H9 (cell line): ENCODE results near the gene ENPEP. TPM values are rescaled to one million over a fixed set of nuclear protein-coding genes. Genes with fewer than 3 reads are reported as not detected.

Source experiments
- DNase-seq: peaks from one replicate; pipeline ENCODE4 v3.0.0-alpha.2; 2017
- H2AFZ ChIP-seq: one replicate; pipeline ENCODE4 v1.6.1; 2013; ENCODE audit warnings: mild to moderate bottlenecking, low read length, control low read depth, moderate library complexity
- H2AK5ac ChIP-seq: 2 replicates; pipeline ENCODE4 v1.6.1; 2013; ENCODE audit warnings: low read length, control low read depth, mixed read lengths; ENCODE audit not compliant: insufficient read length
- H2BK120ac ChIP-seq: one replicate; pipeline ENCODE4 v1.6.1; 2013; ENCODE audit warnings: low read depth, mild to moderate bottlenecking, low read length, control low read depth, inconsistent platforms; ENCODE audit not compliant: poor library complexity, severe bottlenecking
- H2BK12ac ChIP-seq: 2 replicates; pipeline ENCODE4 v1.6.1; 2013; ENCODE audit warnings: low read length, control low read depth, mixed read lengths, low read depth; ENCODE audit not compliant: insufficient read length
- H2BK15ac ChIP-seq: 2 replicates; pipeline ENCODE4 v1.6.1; 2013; ENCODE audit warnings: low read depth, low read length, control low read depth
- H2BK20ac ChIP-seq: one replicate; pipeline ENCODE4 v1.6.1; 2013; ENCODE audit warnings: low read depth, mild to moderate bottlenecking, low read length, control low read depth, inconsistent platforms; ENCODE audit not compliant: poor library complexity, severe bottlenecking
- H2BK5ac ChIP-seq: 2 replicates; pipeline ENCODE4 v1.6.1; 2013; ENCODE audit warnings: low read length, control low read depth, mixed read lengths; ENCODE audit not compliant: insufficient read length
- H3K14ac ChIP-seq: 2 replicates; pipeline ENCODE4 v1.6.1; 2013; ENCODE audit warnings: low read length, control low read depth; ENCODE audit not compliant: insufficient read depth
- H3K18ac ChIP-seq: 2 replicates; pipeline ENCODE4 v1.6.1; 2013; ENCODE audit warnings: low read depth, mild to moderate bottlenecking, mixed read lengths, low read length, control low read depth; ENCODE audit not compliant: insufficient read length
- H3K23ac ChIP-seq: 2 replicates; pipeline ENCODE4 v1.6.1; 2013; ENCODE audit warnings: low read length, control low read depth, mixed read lengths, low read depth; ENCODE audit not compliant: insufficient read length
- H3K23me2 ChIP-seq: 2 replicates; pipeline ENCODE4 v1.6.1; 2013; ENCODE audit warnings: low read depth, mild to moderate bottlenecking, mixed read lengths, low read length, control low read depth; ENCODE audit not compliant: insufficient read length, poor library complexity, severe bottlenecking
- H3K27ac ChIP-seq: 2 replicates; pipeline ENCODE4 v1.5.1; 2013; ENCODE audit warnings: low read length, control low read depth, mixed read lengths, low read depth; ENCODE audit not compliant: insufficient read length
- H3K27me3 ChIP-seq: 2 replicates; pipeline ENCODE4 v1.6.1; 2013; ENCODE audit warnings: low read length, control low read depth, inconsistent platforms; ENCODE audit not compliant: insufficient read depth
- H3K4ac ChIP-seq: 2 replicates; pipeline ENCODE4 v1.6.1; 2013; ENCODE audit warnings: low read depth, mild to moderate bottlenecking, control low read depth, inconsistent platforms, low read length, moderate library complexity
- H3K4me1 ChIP-seq: 2 replicates; pipeline ENCODE4 v1.6.1; 2013; ENCODE audit warnings: low read length, control low read depth, inconsistent platforms; ENCODE audit not compliant: insufficient read depth
- H3K4me2 ChIP-seq: 2 replicates; pipeline ENCODE4 v1.6.1; 2013; ENCODE audit warnings: low read length, control low read depth, mixed read lengths; ENCODE audit not compliant: insufficient read length, insufficient read depth
- H3K56ac ChIP-seq: 2 replicates; pipeline ENCODE4 v1.6.1; 2013; ENCODE audit warnings: low read depth, mild to moderate bottlenecking, mixed read lengths, low read length, control low read depth; ENCODE audit not compliant: insufficient read length
- H3K79me1 ChIP-seq: 2 replicates; pipeline ENCODE4 v1.6.1; 2013; ENCODE audit warnings: low read depth, mild to moderate bottlenecking, moderate library complexity, low read length, control low read depth, inconsistent platforms; ENCODE audit not compliant: insufficient read depth, poor library complexity, severe bottlenecking
- H3K79me2 ChIP-seq: 2 replicates; pipeline ENCODE4 v1.6.1; 2013; ENCODE audit warnings: low read length, control low read depth, inconsistent platforms; ENCODE audit not compliant: insufficient read depth
- H3K9ac ChIP-seq: 2 replicates; pipeline ENCODE4 v1.6.1; 2013; ENCODE audit warnings: low read length, control low read depth, mixed read lengths; ENCODE audit not compliant: insufficient read length; ENCODE audit errors: extremely low read depth
- H3K9me3 ChIP-seq: one replicate; pipeline ENCODE4 v1.6.1; 2013; ENCODE audit warnings: low read depth, low read length, inconsistent platforms; ENCODE audit not compliant: control insufficient read depth
- H3T11ph ChIP-seq: one replicate; pipeline ENCODE4 v1.6.1; 2013; ENCODE audit warnings: mild to moderate bottlenecking, low read length, control low read depth, inconsistent platforms
- H4K20me1 ChIP-seq: one replicate; pipeline ENCODE4 v1.6.1; 2013; ENCODE audit not compliant: control insufficient read depth, insufficient read length, insufficient read depth
- H4K5ac ChIP-seq: 2 replicates; pipeline ENCODE4 v1.6.1; 2013; ENCODE audit warnings: low read depth, mild to moderate bottlenecking, mixed read lengths, low read length, control low read depth; ENCODE audit not compliant: insufficient read length
- H4K8ac ChIP-seq: replicated peaks from 2 replicates; pipeline ENCODE4 v1.6.1; 2013; ENCODE audit warnings: low read length, control low read depth, mixed read lengths, low read depth; ENCODE audit not compliant: insufficient read length
- H4K91ac ChIP-seq: 2 replicates; pipeline ENCODE4 v1.6.1; 2013; ENCODE audit warnings: low read depth, mild to moderate bottlenecking, moderate library complexity, mixed read lengths, low read length, control low read depth; ENCODE audit not compliant: insufficient read length
- H3K27ac Mint-ChIP-seq, 3 experiments: 2 replicates in 2 of 3; 3 replicates in 1 of 3; pipeline ENCODE4 v1.8.0; 2020 to 2021; ENCODE audit warnings: mixed read lengths in 3 of 3, mild to moderate bottlenecking in 1 of 3, moderate library complexity in 1 of 3
- H3K27me3 Mint-ChIP-seq: 2 replicates; pipeline ENCODE4 v1.8.0; 2021; ENCODE audit warnings: low read depth, mild to moderate bottlenecking, moderate library complexity, mixed read lengths
- H3K36me3 Mint-ChIP-seq, 3 experiments: 2 replicates in 2 of 3; 3 replicates in 1 of 3; pipeline ENCODE4 v1.8.0; 2020 to 2021; ENCODE audit warnings: low read depth in 3 of 3, mixed read lengths in 3 of 3; ENCODE audit not compliant: insufficient read depth in 1 of 3
- H3K4me1 Mint-ChIP-seq, 2 experiments: 2 replicates each; pipeline ENCODE4 v1.8.0; 2020; ENCODE audit warnings: mixed read lengths in 2 of 2
- H3K4me3 Mint-ChIP-seq, 2 experiments: 2 replicates in 1 of 2; 3 replicates in 1 of 2; pipeline ENCODE4 v1.8.0; 2020 to 2021; ENCODE audit warnings: mild to moderate bottlenecking in 2 of 2, mixed read lengths in 2 of 2, moderate library complexity in 1 of 2
- H3K9me3 Mint-ChIP-seq, 2 experiments: 2 replicates in 1 of 2; 3 replicates in 1 of 2; pipeline ENCODE4 v1.8.0; 2020; ENCODE audit warnings: mild to moderate bottlenecking in 2 of 2, mixed read lengths in 2 of 2, moderate library complexity in 1 of 2
- WGBS: extraction: QIAGEN DNeasy Blood & Tissue Kit; methylation state at CpG from one replicate; pipeline ENCODE4 v1.1.7; 2013; ENCODE audit warnings: missing lambda C conversion rate, low lambda C conversion rate, mixed read lengths; ENCODE audit not compliant: insufficient read length; ENCODE audit errors: extremely low coverage; 5-methylcytosine and 5-hydroxymethylcytosine counted together
- total RNA-seq: library from RNA; stranded (reverse); gene quantifications from 2 replicates; pipeline ENCODE4 v1.2.1, GENCODE V29; 2021
- TF ChIP-seq, protein P1 (sequence below): fragments of 200-600 bp; sonication (generic); conservative IDR thresholded peaks from 3 replicates; pipeline ENCODE4 v1.8.0; 2021; ENCODE audit warnings: antibody characterized with exemption, mild to moderate bottlenecking

ENPEP gene
- total RNA-seq, 1 experiment from 2014 or later = 0.44 TPM

DNA sequence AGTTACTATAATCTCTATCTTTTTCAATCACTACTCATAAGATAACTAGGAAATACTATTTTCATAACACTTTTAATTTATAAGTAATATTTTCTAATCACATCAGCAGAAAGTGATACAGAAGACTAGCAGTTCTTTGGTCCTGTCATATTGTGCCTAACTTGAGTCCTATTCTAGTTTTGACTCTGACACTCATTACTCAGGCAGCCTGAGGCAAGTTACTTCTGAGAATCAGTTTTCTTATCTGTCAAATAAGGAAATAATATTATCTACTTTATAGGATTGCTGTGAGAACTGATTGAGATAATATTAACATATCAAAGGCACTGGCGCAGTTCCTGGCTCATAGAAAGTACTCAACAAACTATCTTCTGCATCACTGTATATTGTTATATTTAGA, 129.1 kb downstream of the ENPEP start:
- H3K27ac Mint-ChIP-seq = no peak overlapping the region
- Histone ChIP-seq H3K27ac (no peak overlapping the region), H3K4me2 (no peak overlapping the region), H3K23ac (no peak overlapping the region), H4K91ac (no peak overlapping the region), H4K8ac (no peak overlapping the region), H4K20me1 (no peaks in the 10 kb centered on the region), H3K56ac (no peak overlapping the region), H2BK15ac (no peak overlapping the region), H2AFZ (no peak overlapping the region), H2BK5ac (no peak overlapping the region), H3K79me1 (no peaks in the 10 kb centered on the region), H2BK120ac (no peak overlapping the region), H3K9me3 (no peaks in the 10 kb centered on the region), H2BK12ac (no peak overlapping the region), H3K18ac (no peak overlapping the region), H3K14ac (no peak overlapping the region), H3K23me2 (no peaks in the 10 kb centered on the region), H3T11ph (no peak overlapping the region), H3K4me1 (no peaks in the 10 kb centered on the region), H3K9ac (no peak overlapping the region), H3K4ac (no peak overlapping the region), H2BK20ac (no peak overlapping the region), H2AK5ac (no peak overlapping the region), H3K79me2 (no peaks in the 10 kb centered on the region), H3K27me3 (peaks cover 11% of the 10 kb centered on the region; the same call in 1 of the 2 replicates), H4K5ac (no peak overlapping the region)
- no peak overlapping the region for H3K4me3 Mint-ChIP-seq
- no peaks in the 10 kb centered on the region for H3K9me3 Mint-ChIP-seq
- H3K36me3 Mint-ChIP-seq = no peaks in the 10 kb centered on the region; a peak in 1 of 7 replicates
- no peak for DNase-seq
- TF ChIP-seq, protein P1, sequence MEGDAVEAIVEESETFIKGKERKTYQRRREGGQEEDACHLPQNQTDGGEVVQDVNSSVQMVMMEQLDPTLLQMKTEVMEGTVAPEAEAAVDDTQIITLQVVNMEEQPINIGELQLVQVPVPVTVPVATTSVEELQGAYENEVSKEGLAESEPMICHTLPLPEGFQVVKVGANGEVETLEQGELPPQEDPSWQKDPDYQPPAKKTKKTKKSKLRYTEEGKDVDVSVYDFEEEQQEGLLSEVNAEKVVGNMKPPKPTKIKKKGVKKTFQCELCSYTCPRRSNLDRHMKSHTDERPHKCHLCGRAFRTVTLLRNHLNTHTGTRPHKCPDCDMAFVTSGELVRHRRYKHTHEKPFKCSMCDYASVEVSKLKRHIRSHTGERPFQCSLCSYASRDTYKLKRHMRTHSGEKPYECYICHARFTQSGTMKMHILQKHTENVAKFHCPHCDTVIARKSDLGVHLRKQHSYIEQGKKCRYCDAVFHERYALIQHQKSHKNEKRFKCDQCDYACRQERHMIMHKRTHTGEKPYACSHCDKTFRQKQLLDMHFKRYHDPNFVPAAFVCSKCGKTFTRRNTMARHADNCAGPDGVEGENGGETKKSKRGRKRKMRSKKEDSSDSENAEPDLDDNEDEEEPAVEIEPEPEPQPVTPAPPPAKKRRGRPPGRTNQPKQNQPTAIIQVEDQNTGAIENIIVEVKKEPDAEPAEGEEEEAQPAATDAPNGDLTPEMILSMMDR = no peak
- H3K4me1 Mint-ChIP-seq = peaks cover 12 to 14% of the 10 kb centered on the region in 2 experiments
- no CpG with 5 or more reads among the region's 1 CpG for WGBS
- no peaks in the 10 kb centered on the region for H3K27me3 Mint-ChIP-seq
